Middle frontal gyrus (tissue), 1 donor: Measurements from ENCODE around the gene MED27.

ENCODE experiments used
- DNase-seq: peaks from one replicate; pipeline ENCODE4 v3.0.0-alpha.2; 2015; ENCODE audit warnings: low spot score; ENCODE audit errors: extremely low spot score

Gene MED27

DNA sequence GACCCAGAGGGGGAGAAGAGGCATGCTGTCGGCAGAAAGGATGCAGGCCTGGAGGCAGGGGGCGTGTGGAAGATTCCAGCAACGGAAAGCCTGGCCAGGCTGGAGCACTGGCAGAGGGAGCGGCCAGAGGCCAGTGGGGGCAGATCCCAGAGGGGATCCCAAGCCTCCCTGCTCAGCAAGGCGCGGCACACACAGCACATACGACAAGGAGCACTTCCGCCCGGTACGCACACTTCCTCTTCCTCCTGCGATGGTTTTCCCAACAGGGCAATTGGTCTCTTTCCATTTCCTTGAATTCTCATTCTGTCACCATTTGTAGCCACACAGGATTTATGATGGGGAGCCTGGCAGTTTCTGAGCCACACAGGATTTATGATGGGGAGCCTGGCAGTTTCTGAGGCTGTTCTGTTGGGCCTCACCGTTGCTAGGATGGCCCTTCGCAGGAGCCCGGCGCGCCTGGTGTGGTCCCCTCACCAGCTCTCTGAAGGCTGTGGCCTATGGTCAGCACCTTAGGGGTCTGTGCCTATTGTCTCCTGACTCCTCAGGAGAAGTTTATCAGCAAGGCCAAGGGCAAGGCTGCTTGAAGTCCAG lies 216.3 kb downstream of the MED27 start:
- no peak for DNase-seq

DNA sequence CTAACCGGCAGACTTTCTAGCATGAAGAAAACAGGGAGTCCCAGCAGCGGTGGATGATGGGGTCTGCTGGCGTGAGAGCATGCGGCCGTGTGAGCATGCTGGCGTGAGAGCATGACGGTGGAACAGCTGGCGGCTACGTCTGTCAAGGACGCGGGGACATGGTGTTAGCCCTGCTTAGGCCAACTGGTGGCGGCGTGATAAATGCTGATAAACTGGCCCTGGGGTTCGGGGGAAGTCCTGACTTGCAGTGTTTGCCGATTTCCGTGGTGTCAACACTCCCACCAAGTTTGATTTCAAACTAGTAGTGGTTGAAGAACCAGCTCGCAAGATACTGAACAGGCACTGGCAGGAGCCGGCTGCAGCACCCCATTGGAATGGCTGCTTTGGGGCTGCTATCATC lies 217.4 kb downstream of the MED27 start:
- DNase-seq: no peak

- no peak for DNase-seq
Measured at GRCh38 chr9:131860430-131860829, 219.2 kb downstream of the MED27 start.

DNA sequence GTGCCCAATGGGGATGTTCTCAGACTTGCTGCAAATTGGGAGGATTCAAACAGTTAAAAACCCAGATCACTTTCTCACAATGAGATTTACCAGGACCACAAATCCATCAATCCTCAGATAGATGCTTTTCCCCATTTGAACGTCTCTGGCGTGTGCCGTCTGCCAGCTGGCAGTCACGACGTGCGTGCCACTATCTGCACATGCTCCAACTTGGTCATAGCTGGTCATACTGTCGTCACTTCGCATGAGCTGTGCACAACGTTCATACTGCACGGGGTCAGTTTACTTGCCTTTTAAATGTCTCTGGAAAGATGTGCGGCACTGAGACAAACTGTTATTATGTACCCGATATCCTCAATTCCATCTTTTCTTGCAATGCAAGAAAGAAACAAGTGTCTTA lies 221.5 kb downstream of the MED27 start:
- DNase-seq: no peak

DNA sequence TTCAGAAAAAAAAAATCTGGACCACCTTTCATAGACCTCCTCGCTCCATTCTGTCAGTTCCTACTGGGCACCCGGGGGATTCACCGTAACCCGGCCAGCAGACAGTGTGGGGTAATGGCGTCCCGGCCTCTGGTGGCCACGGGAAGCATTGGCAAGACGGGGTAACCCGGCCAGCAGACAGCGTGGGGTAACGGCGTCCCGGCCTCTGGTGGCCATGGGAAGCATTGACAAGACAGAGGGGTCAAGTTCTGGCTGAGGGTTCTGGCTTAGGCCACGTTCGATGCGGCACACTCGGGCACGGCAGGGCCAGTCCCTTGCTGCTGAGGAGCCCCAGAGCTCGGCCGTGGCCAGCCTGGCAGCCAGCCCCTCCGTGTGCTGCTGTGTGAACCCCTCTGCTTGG lies 223.6 kb downstream of the MED27 start:
- no peak for DNase-seq

DNA sequence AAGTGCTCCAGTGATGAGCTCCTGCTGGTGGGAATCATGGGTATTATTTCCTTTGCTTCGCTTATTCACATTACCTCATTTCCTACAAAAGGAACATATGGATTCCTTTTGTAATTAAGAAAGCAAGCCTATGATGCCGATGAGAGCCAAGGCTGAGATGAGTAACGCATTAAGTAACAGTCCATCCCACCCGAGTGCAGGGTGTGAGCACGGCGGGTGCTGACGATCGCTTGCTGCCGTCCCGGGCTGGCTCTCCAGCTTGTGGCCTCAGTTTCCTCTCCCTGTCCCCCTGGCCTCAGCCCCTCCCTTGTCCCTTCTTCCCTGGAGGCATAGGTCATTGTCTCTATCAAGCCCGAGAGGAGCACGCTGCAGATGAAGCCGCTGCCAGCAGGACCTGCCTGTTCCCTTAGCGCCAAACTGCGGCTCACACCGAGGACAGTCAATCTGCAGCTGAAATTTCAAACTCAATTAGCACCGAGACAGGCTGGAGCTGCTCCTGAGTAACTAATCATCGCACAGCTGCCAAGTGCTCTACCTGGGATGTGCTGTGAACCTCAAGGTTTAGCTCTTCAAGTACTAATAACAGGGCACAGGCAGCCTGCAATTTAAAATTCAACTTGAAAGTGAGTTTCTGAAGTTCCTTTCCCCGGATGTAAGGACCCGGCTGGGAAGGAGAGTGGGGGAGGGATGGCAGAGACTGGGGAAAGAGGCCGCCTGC lies 224.6 kb downstream of the MED27 start:
- no peak for DNase-seq

- no peak for DNase-seq
Measured at GRCh38 chr9:131854334-131854733, 225.3 kb downstream of the MED27 start.

GRCh38 chr9:131853434-131853833 lies 226.2 kb downstream of the MED27 start:
- no peak for DNase-seq

DNA sequence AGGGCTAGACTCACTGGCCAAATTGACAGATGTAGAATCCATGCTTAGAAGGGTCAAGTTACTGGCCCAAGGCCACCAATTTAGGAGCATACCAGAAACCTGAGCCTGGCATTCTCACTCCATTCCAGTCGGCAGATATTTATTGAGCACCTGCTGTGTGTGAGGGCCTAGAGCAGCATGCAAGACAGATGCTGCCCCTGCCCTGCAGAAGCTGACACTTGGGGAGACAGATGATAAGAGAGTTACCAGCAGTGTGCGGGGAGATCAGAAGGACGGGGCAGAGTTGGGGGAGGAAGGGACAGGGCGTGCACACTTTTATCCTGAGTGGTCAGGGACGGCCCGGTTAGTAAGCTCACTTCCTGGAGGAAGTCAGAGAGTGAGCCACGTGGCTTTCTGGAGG lies 228.3 kb downstream of the MED27 start:
- DNase-seq: no peak

- DNase-seq: no peak
Measured at GRCh38 chr9:131849391-131849790, 230.3 kb downstream of the MED27 start.

DNA sequence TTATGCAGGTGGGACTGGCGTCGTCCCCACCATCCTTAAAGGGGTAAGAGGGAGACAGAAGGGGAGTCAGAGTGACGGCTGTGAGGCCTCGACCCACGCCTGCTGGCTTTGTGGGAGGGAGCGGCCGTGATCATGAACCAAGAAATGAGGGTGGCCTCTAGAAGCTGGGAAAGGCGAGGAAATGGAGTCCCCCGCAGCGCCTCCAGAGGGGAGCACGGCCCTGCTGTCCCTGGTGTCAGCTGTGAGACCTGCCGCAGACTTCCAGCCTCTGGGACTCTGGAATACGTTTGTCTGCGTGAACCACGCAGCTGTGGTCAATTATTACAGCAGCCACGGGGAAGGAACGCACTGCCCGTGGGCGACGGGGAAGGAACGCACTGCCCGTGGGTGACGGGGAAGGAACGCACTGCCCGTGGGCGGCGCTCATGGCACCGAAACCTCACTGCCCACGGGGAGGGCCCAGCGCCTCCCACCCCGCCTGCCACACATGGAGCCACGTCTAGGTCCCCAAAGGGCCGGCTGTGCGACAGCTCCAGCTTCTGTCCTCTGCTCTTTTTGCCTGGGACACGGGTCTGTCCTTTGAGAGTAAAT lies 231.0 kb downstream of the MED27 start:
- DNase-seq: no peak

- DNase-seq: no peak
Measured at GRCh38 chr9:131847665-131848354, 231.9 kb downstream of the MED27 start.

DNA sequence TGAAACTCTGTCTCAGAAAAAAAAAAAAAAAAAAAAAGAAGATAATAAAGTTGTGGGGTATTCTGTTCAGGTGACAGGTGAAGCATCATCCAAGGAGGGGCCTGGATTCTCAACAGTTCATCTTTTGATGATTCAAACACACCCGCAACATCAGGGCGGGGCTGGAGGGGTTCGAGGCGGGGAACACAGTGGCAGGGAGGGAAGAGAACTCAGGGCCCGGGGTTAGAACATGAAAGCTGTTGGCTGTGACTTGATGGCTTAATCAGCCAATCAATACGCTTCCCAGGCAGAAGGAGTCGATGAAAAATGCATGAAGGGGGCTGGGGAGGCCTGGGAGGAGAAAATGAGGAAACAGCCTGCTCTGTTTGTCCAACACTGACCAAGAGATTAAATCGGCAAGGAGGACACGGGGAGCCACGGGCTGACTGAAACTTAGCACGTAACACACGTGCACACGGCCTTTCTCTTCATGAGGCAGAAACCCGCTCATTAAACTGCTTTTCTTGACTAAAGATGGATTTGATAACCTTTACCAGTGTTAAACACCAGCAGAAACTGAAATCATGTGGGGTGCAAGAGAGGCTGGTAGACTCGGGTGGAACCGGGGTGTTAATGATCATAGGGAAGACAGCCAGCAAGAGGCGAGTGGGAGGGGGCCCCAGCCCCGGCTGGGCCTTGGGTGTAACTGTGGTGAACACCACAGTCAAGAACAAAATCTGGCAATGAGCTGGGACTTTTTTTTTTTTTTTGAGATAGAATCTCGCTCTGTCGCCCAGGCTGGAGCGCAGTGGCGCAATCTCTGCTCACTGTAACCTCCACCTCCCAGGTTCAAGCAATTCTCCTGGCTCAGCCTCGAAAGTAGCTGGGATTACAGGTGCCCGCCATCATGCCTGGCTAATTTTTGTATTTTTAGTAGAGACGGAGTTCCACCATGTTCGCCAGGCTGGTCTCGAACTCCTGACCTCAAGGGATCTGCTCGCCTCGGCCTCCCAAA lies 234.1 kb downstream of the MED27 start:
- no peak for DNase-seq

DNA sequence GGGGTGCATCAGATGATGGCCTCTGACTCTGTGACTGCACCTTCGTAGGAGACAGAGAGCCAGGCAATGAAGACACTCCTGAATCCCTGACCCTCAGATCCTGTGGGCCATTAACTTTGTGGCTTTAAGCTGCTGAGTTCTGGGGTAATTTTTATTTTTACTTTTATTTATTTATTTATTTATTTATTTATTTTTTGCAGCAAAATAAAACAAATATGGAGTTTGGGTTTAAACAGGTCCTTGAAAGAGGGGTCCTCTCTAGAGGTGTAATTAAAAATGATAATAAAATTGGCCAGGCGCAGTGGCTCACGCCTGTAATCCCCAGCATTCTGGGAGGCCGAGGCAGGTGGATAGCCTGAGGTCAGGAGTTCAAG lies 234.9 kb downstream of the MED27 start:
- no peak for DNase-seq

GRCh38 chr9:131843989-131844744 lies 235.5 kb downstream of the MED27 start:
- DNase-seq: no peak

GRCh38 chr9:131841765-131842318 lies 237.8 kb downstream of the MED27 start:
- no peak for DNase-seq

GRCh38 chr9:131840751-131841702 lies 238.6 kb downstream of the MED27 start:
- DNase-seq: no peak

DNA sequence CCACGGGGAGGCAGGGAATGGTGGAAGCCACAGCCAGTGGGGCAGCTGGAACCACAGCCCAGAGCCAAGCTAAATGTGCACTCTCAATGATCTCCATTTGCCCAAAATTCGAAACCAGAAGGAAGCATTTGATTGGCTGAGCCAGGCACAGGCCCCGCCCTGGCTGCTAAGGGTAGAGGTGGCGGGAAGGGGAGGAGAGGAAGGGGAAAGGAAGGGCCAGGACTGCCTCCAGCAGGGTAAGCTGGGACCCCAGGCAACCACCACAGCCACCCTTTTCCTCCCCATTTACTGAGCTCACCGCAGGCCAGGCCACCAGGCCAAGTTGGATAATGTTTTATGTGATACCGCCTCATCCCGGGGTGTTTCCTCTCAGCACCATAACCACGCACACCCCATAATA lies 239.4 kb downstream of the MED27 start:
- DNase-seq: no peak
